ENCODE data around the gene KRTAP5-3. TPM values are rescaled to one million over a fixed set of nuclear protein-coding genes. Genes with fewer than 3 reads are reported as not detected.

KRTAP5-3 gene
- not detected for polyA plus RNA-seq (2013, experiment 1 of 2)
- polyA plus RNA-seq (2013, experiment 2 of 2) = not detected

GRCh38 chr11:1608363-1608762 is at the start of gene KRTAP5-3:
Gene KRTAP5-3 (minus strand): TSS chr11:1608463. CDS start chr11:1608385, 78 bp downstream.
- no peak within 1 kb of the TSS for H4K8ac ChIP-seq (ENCODE audit: low read depth, low read length)
- H3K4me2 ChIP-seq (ENCODE audit: insufficient read depth, low read length, poor library complexity, severe bottlenecking) = no peak within 1 kb of the TSS
- H2BK15ac ChIP-seq (ENCODE audit: low read length) = no peak within 1 kb of the TSS
- H4K91ac ChIP-seq (ENCODE audit: low read depth, low read length, poor library complexity) = no peak within 1 kb of the TSS
- H3K23ac ChIP-seq (ENCODE audit: low read depth, low read length, poor library complexity) = no peak within 1 kb of the TSS
- H2BK12ac ChIP-seq (ENCODE audit: low read length) = no peak within 1 kb of the TSS
- H3K4ac ChIP-seq (ENCODE audit: low read length) = no peak within 1 kb of the TSS
- no peak within 1 kb of the TSS for H2AK5ac ChIP-seq (ENCODE audit: low read depth, low read length)
- H3K36me3 ChIP-seq (replicated peaks in 1 of 2; ENCODE audit: control insufficient read depth in 2 of 2, insufficient read depth in 2 of 2, low read length in 2 of 2) = no peaks in the 10 kb centered on the region
- DNase-seq (ENCODE audit: low spot score) = no peak
- H3K27me3 ChIP-seq (ENCODE audit: control insufficient read depth in 3 of 3, insufficient read depth in 3 of 3, low read depth in 1 of 3, low read length in 3 of 3) = peaks cover 0 to 41% (median 0%) of the 10 kb centered on the region in 3 experiments
- no peak within 1 kb of the TSS for H3K27ac ChIP-seq (replicated peaks; ENCODE audit: low read length)
- H3K4me3 ChIP-seq (ENCODE audit: low read length in 2 of 2) = no peak within 1 kb of the TSS
- H3K14ac ChIP-seq (ENCODE audit: low read length) = no peak within 1 kb of the TSS
- H2AFZ ChIP-seq (ENCODE audit: low read length) = peak within 1 kb of the TSS; percentile 45
- peak within 1 kb of the TSS; percentile 35 for H3K18ac ChIP-seq (ENCODE audit: low read length)
- H3K9me3 ChIP-seq (replicated peaks in 1 of 2; ENCODE audit: control insufficient read depth in 2 of 2, insufficient read depth in 1 of 2, low read depth in 1 of 2, low read length in 2 of 2) = no peaks in the 10 kb centered on the region
- peaks cover 0 to 8% of the 10 kb centered on the region in 2 donors for H3K4me1 ChIP-seq (ENCODE audit: control insufficient read depth in 2 of 2, insufficient read depth in 1 of 2, low read depth in 1 of 2, low read length in 2 of 2)
- H3K9ac ChIP-seq (ENCODE audit: low read depth, low read length, poor library complexity) = no peak within 1 kb of the TSS
- H3K79me1 ChIP-seq (ENCODE audit: low read depth, low read length) = peaks cover 3% of the 10 kb centered on the region
- H2BK120ac ChIP-seq (ENCODE audit: low read depth, low read length) = no peak within 1 kb of the TSS
- no peak within 1 kb of the TSS for H2BK5ac ChIP-seq (ENCODE audit: low read length)
- WGBS, 2 donors (ENCODE audit: extremely low coverage in 2 of 2, insufficient read length in 2 of 2, insufficient replicate concordance in 1 of 2) = no CpG with 5 or more reads among the region's 4 CpGs

- H3K4ac ChIP-seq (ENCODE audit: low read length) = no peak overlapping the region
- no CpG with 5 or more reads among the region's 7 CpGs for WGBS, 2 donors (ENCODE audit: extremely low coverage in 2 of 2, insufficient read length in 2 of 2, insufficient replicate concordance in 1 of 2)
- no peak overlapping the region for H4K91ac ChIP-seq (ENCODE audit: low read depth, low read length, poor library complexity)
These were observed 48.4 kb upstream of the KRTAP5-3 start for GRCh38 chr11:1656670-1657069.

GRCh38 chr11:1656061-1656441 is 47.8 kb upstream of the KRTAP5-3 start:
- H3K27me3 ChIP-seq (ENCODE audit: control insufficient read depth in 3 of 3, insufficient read depth in 3 of 3, low read depth in 1 of 3, low read length in 3 of 3) = peaks cover 0 to 67% (median 0%) of the 10 kb centered on the region in 3 experiments
- DNase-seq (ENCODE audit: low spot score) = no peak
- WGBS, 2 donors (ENCODE audit: extremely low coverage in 2 of 2, insufficient read length in 2 of 2, insufficient replicate concordance in 1 of 2) = no CpG with 5 or more reads among the region's 9 CpGs
- H4K8ac ChIP-seq (ENCODE audit: low read depth, low read length) = no peak overlapping the region
- H3K9me3 ChIP-seq (replicated peaks in 1 of 2; ENCODE audit: control insufficient read depth in 2 of 2, insufficient read depth in 1 of 2, low read depth in 1 of 2, low read length in 2 of 2) = no peaks in the 10 kb centered on the region
- H3K14ac ChIP-seq (ENCODE audit: low read length) = no peak overlapping the region
- H3K36me3 ChIP-seq (replicated peaks in 1 of 2; ENCODE audit: control insufficient read depth in 2 of 2, insufficient read depth in 2 of 2, low read length in 2 of 2) = no peaks in the 10 kb centered on the region
- H3K9ac ChIP-seq (ENCODE audit: low read depth, low read length, poor library complexity) = peak overlapping the region; percentile 24
- H2AK5ac ChIP-seq (ENCODE audit: low read depth, low read length) = peak overlapping the region; percentile 76
- peaks cover 0 to 7% of the 10 kb centered on the region in 2 donors for H3K4me1 ChIP-seq (ENCODE audit: control insufficient read depth in 2 of 2, insufficient read depth in 1 of 2, low read depth in 1 of 2, low read length in 2 of 2)
- peak overlapping the region; percentile 63 for H2BK5ac ChIP-seq (ENCODE audit: low read length)
- no peak overlapping the region for H3K4ac ChIP-seq (ENCODE audit: low read length)
- H2BK15ac ChIP-seq (ENCODE audit: low read length) = no peak overlapping the region
- no peak overlapping the region for H3K4me2 ChIP-seq (ENCODE audit: insufficient read depth, low read length, poor library complexity, severe bottlenecking)
- peak overlapping the region; percentile 18 for H3K23ac ChIP-seq (ENCODE audit: low read depth, low read length, poor library complexity)
- H4K91ac ChIP-seq (ENCODE audit: low read depth, low read length, poor library complexity) = no peak overlapping the region
- H2BK12ac ChIP-seq (ENCODE audit: low read length) = no peak overlapping the region
- H3K27ac ChIP-seq (replicated peaks; ENCODE audit: low read length) = no peak overlapping the region
- H3K79me1 ChIP-seq (ENCODE audit: low read depth, low read length) = no peaks in the 10 kb centered on the region
- no peak overlapping the region for H2AFZ ChIP-seq (ENCODE audit: low read length)
- peak overlapping the region; percentile 26 for H2BK120ac ChIP-seq (ENCODE audit: low read depth, low read length)
- H3K18ac ChIP-seq (ENCODE audit: low read length) = peak overlapping the region; percentile 4
- H3K4me3 ChIP-seq (ENCODE audit: low read length in 2 of 2) = no peak overlapping the region

More at GRCh38 chr11:1656670-1657069, 48.4 kb upstream of the KRTAP5-3 start:
- DNase-seq (ENCODE audit: low spot score) = no peak
- Histone ChIP-seq H3K18ac (ENCODE audit: low read length) (no peak overlapping the region), H2BK15ac (ENCODE audit: low read length) (no peak overlapping the region), H2BK12ac (ENCODE audit: low read length) (no peak overlapping the region), H2BK120ac (ENCODE audit: low read depth, low read length) (no peak overlapping the region), H3K23ac (ENCODE audit: low read depth, low read length, poor library complexity) (no peak overlapping the region), H3K4me2 (ENCODE audit: insufficient read depth, low read length, poor library complexity, severe bottlenecking) (no peak overlapping the region), H3K27ac (replicated peaks; ENCODE audit: low read length) (no peak overlapping the region), H3K27me3 (ENCODE audit: control insufficient read depth in 3 of 3, insufficient read depth in 3 of 3, low read depth in 1 of 3, low read length in 3 of 3) (peaks cover 0 to 63% (median 0%) of the 10 kb centered on the region in 3 experiments), H3K9ac (ENCODE audit: low read depth, low read length, poor library complexity) (no peak overlapping the region), H3K36me3 (replicated peaks in 1 of 2; ENCODE audit: control insufficient read depth in 2 of 2, insufficient read depth in 2 of 2, low read length in 2 of 2) (no peaks in the 10 kb centered on the region), H2BK5ac (ENCODE audit: low read length) (peak overlapping the region; percentile 63), H4K8ac (ENCODE audit: low read depth, low read length) (no peak overlapping the region), H3K79me1 (ENCODE audit: low read depth, low read length) (no peaks in the 10 kb centered on the region), H2AFZ (ENCODE audit: low read length) (no peak overlapping the region), H3K4me1 (ENCODE audit: control insufficient read depth in 2 of 2, insufficient read depth in 1 of 2, low read depth in 1 of 2, low read length in 2 of 2) (peaks cover 0 to 7% of the 10 kb centered on the region in 2 donors), H3K4me3 (ENCODE audit: low read length in 2 of 2) (no peak overlapping the region), H3K9me3 (replicated peaks in 1 of 2; ENCODE audit: control insufficient read depth in 2 of 2, insufficient read depth in 1 of 2, low read depth in 1 of 2, low read length in 2 of 2) (no peaks in the 10 kb centered on the region), H3K14ac (ENCODE audit: low read length) (no peak overlapping the region), H2AK5ac (ENCODE audit: low read depth, low read length) (no peak overlapping the region)

GRCh38 chr11:1655168-1656060 is 47.2 kb upstream of the KRTAP5-3 start:
- no peak overlapping the region for H2AFZ ChIP-seq (ENCODE audit: low read length)
- H3K4me3 ChIP-seq (ENCODE audit: low read length in 2 of 2) = no peak overlapping the region
- no peak overlapping the region for H3K14ac ChIP-seq (ENCODE audit: low read length)
- peak overlapping the region; percentile 10 for H3K4ac ChIP-seq (ENCODE audit: low read length)
- H3K23ac ChIP-seq (ENCODE audit: low read depth, low read length, poor library complexity) = peak overlapping the region; percentile 62
- no peak overlapping the region for H3K27ac ChIP-seq (replicated peaks; ENCODE audit: low read length)
- no peaks in the 10 kb centered on the region for H3K79me1 ChIP-seq (ENCODE audit: low read depth, low read length)
- no peak overlapping the region for H4K91ac ChIP-seq (ENCODE audit: low read depth, low read length, poor library complexity)
- DNase-seq (ENCODE audit: low spot score) = no peak
- peak overlapping the region; percentile 81 for H3K18ac ChIP-seq (ENCODE audit: low read length)
- peaks cover 0 to 7% of the 10 kb centered on the region in 2 donors for H3K4me1 ChIP-seq (ENCODE audit: control insufficient read depth in 2 of 2, insufficient read depth in 1 of 2, low read depth in 1 of 2, low read length in 2 of 2)
- H3K4me2 ChIP-seq (ENCODE audit: insufficient read depth, low read length, poor library complexity, severe bottlenecking) = no peak overlapping the region
- no peak overlapping the region for H4K8ac ChIP-seq (ENCODE audit: low read depth, low read length)
- H2BK15ac ChIP-seq (ENCODE audit: low read length) = no peak overlapping the region
- H2BK120ac ChIP-seq (ENCODE audit: low read depth, low read length) = peak overlapping the region; percentile 37
- peak overlapping the region; percentile 87 for H2BK12ac ChIP-seq (ENCODE audit: low read length)
- peaks cover 0 to 68% (median 2%) of the 10 kb centered on the region in 3 experiments for H3K27me3 ChIP-seq (ENCODE audit: control insufficient read depth in 3 of 3, insufficient read depth in 3 of 3, low read depth in 1 of 3, low read length in 3 of 3)
- H3K36me3 ChIP-seq (replicated peaks in 1 of 2; ENCODE audit: control insufficient read depth in 2 of 2, insufficient read depth in 2 of 2, low read length in 2 of 2) = no peaks in the 10 kb centered on the region
- H2BK5ac ChIP-seq (ENCODE audit: low read length) = peak overlapping the region; percentile 63
- WGBS, 2 donors (ENCODE audit: extremely low coverage in 2 of 2, insufficient read length in 2 of 2, insufficient replicate concordance in 1 of 2) = no CpG with 5 or more reads among the region's 26 CpGs
- peak overlapping the region; percentile 24 for H3K9ac ChIP-seq (ENCODE audit: low read depth, low read length, poor library complexity)
- H3K9me3 ChIP-seq (replicated peaks in 1 of 2; ENCODE audit: control insufficient read depth in 2 of 2, insufficient read depth in 1 of 2, low read depth in 1 of 2, low read length in 2 of 2) = no peaks in the 10 kb centered on the region
- H2AK5ac ChIP-seq (ENCODE audit: low read depth, low read length) = peak overlapping the region; percentile 76
